ENCODE measurements around the gene TMEFF2. TPM values are rescaled to one million over a fixed set of nuclear protein-coding genes. Genes with fewer than 3 reads are reported as not detected.

The TMEFF2 gene
- total and polyA plus RNA-seq, 2 of the 8 experiments (the other 6 are each of a cell fraction or from before 2014, with no cell fraction given) = 0.91 to 3.7 TPM

DNA sequence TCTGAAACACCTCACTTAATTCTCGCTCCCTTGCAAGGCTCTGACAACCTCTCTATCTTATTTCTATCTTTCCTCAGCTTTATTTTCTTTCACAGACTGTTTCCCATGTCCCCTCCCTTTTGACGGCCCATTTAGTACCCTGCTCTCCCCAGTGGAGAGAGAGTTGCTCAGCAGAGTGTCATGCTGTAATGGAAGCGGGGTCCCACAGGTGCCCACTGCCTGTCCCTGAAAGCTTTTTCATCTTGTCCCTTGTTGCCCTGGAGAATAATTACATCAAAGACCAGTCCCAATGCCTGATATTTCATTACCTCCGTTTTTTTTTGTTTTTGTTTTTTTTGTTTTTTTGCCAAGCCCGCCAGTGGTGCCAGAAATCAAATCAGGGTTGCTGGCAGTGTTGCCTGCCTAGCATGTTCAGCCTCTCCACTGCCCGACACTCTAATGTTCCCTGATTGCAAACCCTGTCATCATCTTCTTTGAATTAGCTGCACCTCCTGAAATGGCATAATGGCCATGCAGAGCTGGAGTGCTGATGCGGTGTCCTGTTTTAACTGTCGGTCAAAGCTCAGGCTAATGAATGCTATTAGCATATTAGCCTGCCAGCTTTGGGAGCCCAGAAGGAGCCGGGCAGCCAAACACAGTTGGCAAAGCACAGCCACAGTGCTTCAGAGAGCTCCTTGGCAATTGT is 276.6 kb downstream of the TMEFF2 start (continued):
- TF ChIP-seq CEBPB (IDR thresholded peaks at IDR 0.05; ENCODE audit: low read depth, low read length) = no peak
- TF ChIP-seq KDM5A (IDR thresholded peaks at IDR 0.05; ENCODE audit: low read length) = no peak
- TF ChIP-seq TEAD4 (IDR thresholded peaks at IDR 0.05; ENCODE audit: low read depth, low read length) = no peak
- TF ChIP-seq SIN3A (conservative IDR thresholded peaks at IDR 0.05 in 1 of 2, IDR thresholded peaks at IDR 0.05 in 1 of 2; ENCODE audit: low read depth in 1 of 2, low read length in 2 of 2) = no peak
- TF ChIP-seq CBX8 (IDR thresholded peaks at IDR 0.05; ENCODE audit: borderline replicate concordance, low read depth, low read length) = no peak
- no peak for TF ChIP-seq POLR2A (IDR thresholded peaks at IDR 0.05; ENCODE audit: control extremely low read depth in 1 of 2, low read depth in 2 of 2, low read length in 2 of 2)
- TF ChIP-seq SRF (IDR thresholded peaks at IDR 0.05; ENCODE audit: low read depth, low read length) = no peak
- TF ChIP-seq, protein P1, sequence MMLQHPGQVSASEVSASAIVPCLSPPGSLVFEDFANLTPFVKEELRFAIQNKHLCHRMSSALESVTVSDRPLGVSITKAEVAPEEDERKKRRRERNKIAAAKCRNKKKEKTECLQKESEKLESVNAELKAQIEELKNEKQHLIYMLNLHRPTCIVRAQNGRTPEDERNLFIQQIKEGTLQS (IDR thresholded peaks at IDR 0.05; ENCODE audit: insufficient read depth, low read depth, low read length) = no peak
- TF ChIP-seq ASH2L (IDR thresholded peaks at IDR 0.05; ENCODE audit: low read length) = no peak

Data from H1 (cell line).